ENCODE measurements around the gene CERKL. TPM values are rescaled to one million over a fixed set of nuclear protein-coding genes. Genes with fewer than 3 reads are reported as not detected.

The CERKL gene
- total RNA-seq, 1 donor from 2014 or later = not detected

DNA sequence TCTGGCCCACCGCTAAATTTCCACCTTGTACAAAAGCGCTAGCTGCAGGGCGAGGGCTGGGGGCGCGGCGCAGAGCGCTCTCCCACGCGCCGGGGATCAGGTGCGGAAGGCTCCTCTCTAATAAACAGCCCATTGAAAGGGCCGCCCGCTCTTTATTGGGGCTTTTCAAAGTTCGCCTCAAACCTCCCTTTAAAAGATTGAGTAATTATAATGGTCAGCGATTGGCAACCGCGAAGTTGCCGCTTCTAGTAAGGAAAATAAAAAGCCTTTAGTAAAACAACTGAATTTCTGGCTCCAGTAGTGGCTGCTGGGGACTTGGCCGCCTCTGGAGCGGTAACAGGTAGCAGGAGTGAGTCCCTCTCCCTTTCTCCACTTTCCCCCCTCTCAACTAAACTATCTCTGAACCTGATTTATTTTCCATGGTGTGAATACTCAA, 22.7 kb upstream of the CERKL start:
- Histone ChIP-seq H3K4me3 (no peak overlapping the region), H3K36me3 (no peaks in the 10 kb centered on the region), H3K4me1 (peaks cover 0 to 8% of the 10 kb centered on the region in 2 donors), H3K27ac (no peak overlapping the region), H3K27me3 (peaks cover 9% of the 10 kb centered on the region), H3K9me3 (no peaks in the 10 kb centered on the region)
- DNase-seq (ENCODE audit: low spot score in 2 of 2) = no peak
- TF ChIP-seq, protein P1, sequence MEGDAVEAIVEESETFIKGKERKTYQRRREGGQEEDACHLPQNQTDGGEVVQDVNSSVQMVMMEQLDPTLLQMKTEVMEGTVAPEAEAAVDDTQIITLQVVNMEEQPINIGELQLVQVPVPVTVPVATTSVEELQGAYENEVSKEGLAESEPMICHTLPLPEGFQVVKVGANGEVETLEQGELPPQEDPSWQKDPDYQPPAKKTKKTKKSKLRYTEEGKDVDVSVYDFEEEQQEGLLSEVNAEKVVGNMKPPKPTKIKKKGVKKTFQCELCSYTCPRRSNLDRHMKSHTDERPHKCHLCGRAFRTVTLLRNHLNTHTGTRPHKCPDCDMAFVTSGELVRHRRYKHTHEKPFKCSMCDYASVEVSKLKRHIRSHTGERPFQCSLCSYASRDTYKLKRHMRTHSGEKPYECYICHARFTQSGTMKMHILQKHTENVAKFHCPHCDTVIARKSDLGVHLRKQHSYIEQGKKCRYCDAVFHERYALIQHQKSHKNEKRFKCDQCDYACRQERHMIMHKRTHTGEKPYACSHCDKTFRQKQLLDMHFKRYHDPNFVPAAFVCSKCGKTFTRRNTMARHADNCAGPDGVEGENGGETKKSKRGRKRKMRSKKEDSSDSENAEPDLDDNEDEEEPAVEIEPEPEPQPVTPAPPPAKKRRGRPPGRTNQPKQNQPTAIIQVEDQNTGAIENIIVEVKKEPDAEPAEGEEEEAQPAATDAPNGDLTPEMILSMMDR (IDR thresholded peaks at IDR 0.05) = no peak
- intact Hi-C loops (cut with DNase I) = no loop called here

DNA sequence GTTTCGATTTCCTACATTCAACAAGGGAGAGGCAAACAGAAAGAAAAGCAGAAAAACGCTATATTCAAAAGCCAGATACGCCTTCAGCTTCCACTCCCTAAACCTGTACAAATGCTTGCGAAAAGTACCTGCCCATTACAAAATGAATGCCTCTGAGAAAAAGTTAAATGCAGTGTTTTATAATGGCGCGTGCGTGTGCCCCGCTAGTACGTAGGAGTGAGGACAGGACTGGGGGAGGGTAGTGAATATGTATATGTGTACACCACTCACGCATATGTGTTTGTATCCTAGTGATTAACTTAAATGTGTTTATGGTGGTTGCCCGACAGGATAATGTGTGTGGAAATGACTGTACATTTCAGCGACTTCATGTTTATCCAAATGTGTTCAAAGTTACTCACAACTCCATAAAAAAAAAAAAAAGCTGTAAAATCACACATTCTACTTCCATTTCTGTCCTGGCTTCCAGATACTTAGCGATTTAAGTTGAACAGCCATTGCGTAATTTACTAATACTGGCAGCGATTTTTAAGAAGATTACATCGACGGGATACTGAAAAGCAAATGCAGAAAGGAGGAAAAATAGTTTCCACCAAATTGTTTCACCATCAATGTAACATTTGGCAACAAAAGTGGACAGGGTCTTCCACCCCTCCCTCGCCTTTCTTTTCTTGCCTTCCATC, 22.1 kb upstream of the CERKL start:
- intact Hi-C loops (cut with DNase I) = no loop called here
- H3K27ac ChIP-seq = no peak overlapping the region
- H3K4me3 ChIP-seq = no peak overlapping the region
- no peaks in the 10 kb centered on the region for H3K36me3 ChIP-seq
- TF ChIP-seq, protein P1 (IDR thresholded peaks at IDR 0.05) = no peak
- peaks cover 0 to 8% of the 10 kb centered on the region in 2 donors for H3K4me1 ChIP-seq
- H3K9me3 ChIP-seq = no peaks in the 10 kb centered on the region
- no peak for DNase-seq (ENCODE audit: low spot score in 2 of 2)
- H3K27me3 ChIP-seq = peaks cover 7% of the 10 kb centered on the region

DNA sequence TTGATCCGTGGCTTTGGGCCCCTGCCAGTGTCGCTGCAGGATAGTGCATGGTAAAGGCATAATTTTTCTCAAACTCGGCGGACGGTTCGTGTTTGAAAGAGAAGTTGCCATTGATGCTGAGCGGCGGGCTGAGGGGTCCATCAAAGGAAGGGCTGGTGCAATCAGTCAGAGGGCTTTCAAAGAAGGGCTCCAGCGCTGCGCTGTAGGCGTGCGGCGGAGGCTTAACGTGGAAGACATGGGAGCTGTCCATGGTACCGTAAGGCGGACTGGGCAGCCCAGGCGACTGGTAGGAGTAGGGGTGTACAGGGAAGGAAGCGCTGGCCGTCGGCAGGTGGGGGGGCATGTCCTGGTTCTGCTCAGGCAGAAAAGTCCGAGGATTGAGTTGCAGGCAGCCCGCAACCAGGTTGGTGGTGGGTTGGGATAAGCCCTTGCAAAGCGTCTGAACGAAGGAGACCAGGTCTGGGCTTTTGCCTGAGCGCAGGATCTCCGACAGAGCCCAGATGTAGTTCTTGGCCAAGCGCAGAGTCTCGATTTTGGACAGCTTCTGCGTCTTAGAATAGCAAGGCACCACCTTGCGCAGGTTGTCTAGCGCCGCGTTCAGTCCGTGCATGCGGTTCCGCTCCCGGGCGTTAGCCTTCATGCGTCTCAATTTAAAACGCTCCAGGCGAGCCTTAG, 21.1 kb upstream of the CERKL start:
- no peaks in the 10 kb centered on the region for H3K36me3 ChIP-seq
- H3K4me1 ChIP-seq = no peaks in the 10 kb centered on the region
- TF ChIP-seq, protein P1 (IDR thresholded peaks at IDR 0.05) = no peak
- no peaks in the 10 kb centered on the region for H3K27me3 ChIP-seq
- no peak for DNase-seq (ENCODE audit: low spot score in 2 of 2)
- H3K27ac ChIP-seq = no peak overlapping the region
- H3K4me3 ChIP-seq = no peak overlapping the region
- intact Hi-C loops (cut with DNase I) = no loop called here
- no peaks in the 10 kb centered on the region for H3K9me3 ChIP-seq

DNA sequence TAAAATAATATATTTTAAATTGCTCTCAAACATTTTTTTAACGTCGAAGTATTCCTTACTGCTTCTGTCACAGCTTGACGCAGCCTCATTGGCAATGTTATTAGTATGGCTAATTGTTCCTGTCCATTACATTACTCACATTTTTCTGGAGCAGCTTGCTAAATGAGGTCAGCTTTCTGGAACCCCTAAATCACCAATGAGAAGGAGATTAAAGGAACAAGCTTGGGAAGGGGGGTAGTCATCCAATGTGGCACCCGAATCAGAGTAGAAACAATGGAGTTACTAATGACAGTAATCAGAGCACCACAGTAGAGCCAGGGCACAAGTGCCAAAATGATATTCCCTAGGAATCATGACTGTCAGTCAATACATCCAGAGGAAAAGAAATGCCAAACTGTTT, 18.3 kb upstream of the CERKL start:
- TF ChIP-seq, protein P1 (IDR thresholded peaks at IDR 0.05) = no peak
- Histone ChIP-seq H3K27me3 (no peaks in the 10 kb centered on the region), H3K4me1 (no peaks in the 10 kb centered on the region), H3K4me3 (no peak overlapping the region), H3K36me3 (no peaks in the 10 kb centered on the region), H3K27ac (no peak overlapping the region), H3K9me3 (no peaks in the 10 kb centered on the region)
- intact Hi-C loops (cut with DNase I) = no loop called here
- DNase-seq (ENCODE audit: low spot score in 2 of 2) = no peak

DNA sequence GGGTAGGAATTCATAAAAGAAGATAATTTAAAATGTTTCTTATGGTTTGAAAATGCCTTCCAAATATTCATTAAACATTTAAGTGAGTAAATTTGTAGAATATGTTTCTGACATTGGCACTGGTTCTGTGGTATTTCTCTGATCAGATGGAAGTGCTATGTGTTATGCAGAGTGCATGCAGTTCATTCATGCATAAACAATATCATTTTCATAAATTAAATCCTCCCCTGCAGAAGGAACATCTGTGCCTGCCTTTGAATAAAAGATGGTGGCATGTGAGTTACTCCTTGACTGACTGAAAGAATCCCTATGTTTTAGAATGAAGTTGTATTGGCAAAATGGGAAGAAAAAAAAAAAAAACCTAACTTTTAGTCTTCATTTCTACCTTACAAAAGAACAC, 17.6 kb upstream of the CERKL start:
- TF ChIP-seq, protein P1 (IDR thresholded peaks at IDR 0.05) = no peak
- Histone ChIP-seq H3K4me1 (no peaks in the 10 kb centered on the region), H3K9me3 (no peaks in the 10 kb centered on the region), H3K4me3 (no peak overlapping the region), H3K36me3 (no peaks in the 10 kb centered on the region), H3K27ac (no peak overlapping the region), H3K27me3 (no peaks in the 10 kb centered on the region)
- intact Hi-C loops (cut with DNase I) = no loop called here
- DNase-seq (ENCODE audit: low spot score in 2 of 2) = no peak
